Epithelial cell of esophagus (primary cell): ENCODE results near the gene MAP3K19.
A peak's percentile ranks its signal among the peaks of the same experiment; 100 is the strongest.

Source experiments
- DNase-seq: peaks from one replicate; pipeline ENCODE4 v3.0.0; 2010; ENCODE audit warnings: low read depth
- H3K4me3 ChIP-seq: 2 replicates; pipeline ENCODE4 v1.5.1; 2011; ENCODE audit warnings: mild to moderate bottlenecking, low read length, control low read depth
- TF ChIP-seq, protein P1 (sequence below): IDR thresholded peaks from 2 replicates; pipeline ENCODE4 v1.5.1; 2011; ENCODE audit warnings: low read depth, mild to moderate bottlenecking, low read length, control low read depth, inconsistent platforms; ENCODE audit not compliant: insufficient read depth; ENCODE audit errors: missing control alignments

MAP3K19 gene

DNA sequence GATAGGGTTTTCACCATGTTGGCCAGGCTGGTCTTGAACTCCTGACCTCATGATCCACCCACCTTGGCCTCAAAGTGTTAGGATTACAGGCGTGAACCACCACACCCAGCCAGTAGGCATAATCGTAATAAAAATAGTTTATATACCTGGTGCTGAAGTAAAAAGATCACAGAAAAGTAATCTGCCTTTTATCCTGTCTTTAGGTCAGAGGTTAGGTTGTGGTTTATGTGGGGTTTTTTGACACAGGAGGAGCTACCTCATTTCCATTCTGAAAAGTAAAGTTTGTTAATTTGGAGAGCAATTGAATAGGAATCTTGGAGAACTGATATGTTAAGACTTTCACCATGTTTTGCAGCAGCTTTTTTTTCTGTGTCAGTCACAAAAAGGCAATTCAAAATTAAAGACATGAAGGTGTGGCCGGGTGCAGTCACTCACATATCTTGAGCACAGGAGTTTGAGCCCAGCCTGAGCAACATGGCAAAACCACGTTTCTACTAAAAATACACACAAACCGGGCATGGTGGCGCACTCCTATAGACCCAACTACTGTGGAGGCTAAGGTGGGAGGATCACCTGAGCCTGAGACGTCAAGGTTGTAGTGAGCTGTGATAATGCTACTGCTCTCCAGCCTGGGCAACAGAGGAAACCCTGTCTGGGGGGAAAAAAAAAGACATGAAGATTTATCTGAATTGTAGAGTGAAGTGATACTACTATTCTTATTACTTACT, 97.1 kb downstream of the MAP3K19 start:
- H3K4me3 ChIP-seq, result no peak overlapping the region
- TF ChIP-seq, protein P1, sequence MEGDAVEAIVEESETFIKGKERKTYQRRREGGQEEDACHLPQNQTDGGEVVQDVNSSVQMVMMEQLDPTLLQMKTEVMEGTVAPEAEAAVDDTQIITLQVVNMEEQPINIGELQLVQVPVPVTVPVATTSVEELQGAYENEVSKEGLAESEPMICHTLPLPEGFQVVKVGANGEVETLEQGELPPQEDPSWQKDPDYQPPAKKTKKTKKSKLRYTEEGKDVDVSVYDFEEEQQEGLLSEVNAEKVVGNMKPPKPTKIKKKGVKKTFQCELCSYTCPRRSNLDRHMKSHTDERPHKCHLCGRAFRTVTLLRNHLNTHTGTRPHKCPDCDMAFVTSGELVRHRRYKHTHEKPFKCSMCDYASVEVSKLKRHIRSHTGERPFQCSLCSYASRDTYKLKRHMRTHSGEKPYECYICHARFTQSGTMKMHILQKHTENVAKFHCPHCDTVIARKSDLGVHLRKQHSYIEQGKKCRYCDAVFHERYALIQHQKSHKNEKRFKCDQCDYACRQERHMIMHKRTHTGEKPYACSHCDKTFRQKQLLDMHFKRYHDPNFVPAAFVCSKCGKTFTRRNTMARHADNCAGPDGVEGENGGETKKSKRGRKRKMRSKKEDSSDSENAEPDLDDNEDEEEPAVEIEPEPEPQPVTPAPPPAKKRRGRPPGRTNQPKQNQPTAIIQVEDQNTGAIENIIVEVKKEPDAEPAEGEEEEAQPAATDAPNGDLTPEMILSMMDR, result no peak
- DNase-seq, result no peak

DNA sequence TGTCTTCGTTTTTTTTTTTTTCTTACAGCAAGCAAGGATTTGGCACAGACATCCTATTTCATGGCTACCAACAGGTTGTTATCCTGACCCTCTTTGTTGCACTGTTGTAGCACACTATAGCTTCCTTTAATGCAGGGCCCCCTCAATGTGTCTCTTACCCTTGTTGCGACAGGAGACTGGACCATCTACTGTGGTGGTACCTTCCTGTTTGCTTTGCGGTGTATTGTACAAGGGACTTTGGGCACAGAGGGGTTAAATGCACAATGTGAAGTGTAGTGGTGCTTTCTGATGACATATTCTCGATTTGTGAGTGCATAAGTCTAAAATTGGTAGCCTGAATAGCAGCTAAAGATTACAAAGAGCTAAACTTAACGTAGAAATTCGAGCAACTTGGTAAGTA, 101.2 kb downstream of the MAP3K19 start:
- TF ChIP-seq, protein P1, result no peak
- DNase-seq, result no peak
- H3K4me3 ChIP-seq, result no peak overlapping the region

DNA sequence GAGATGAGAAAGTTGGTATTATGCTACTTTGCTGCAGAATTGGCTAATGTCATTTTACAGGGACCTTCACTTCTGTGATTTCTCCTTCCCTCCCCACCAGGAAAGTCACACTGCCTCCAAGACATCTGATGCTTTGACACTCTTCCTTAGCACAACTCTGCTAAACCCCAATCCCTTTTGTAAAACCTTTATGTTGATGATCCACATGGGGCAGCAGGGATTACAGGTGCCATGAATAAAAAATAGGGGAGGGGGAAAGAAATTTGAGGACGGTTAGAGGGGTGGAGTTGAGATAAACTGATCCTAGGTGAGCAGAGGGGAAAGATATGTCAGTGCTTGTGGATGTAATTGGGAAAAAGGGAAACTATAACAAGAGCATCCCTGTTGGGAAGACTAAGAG, 102.3 kb downstream of the MAP3K19 start:
- TF ChIP-seq, protein P1, result no peak
- H3K4me3 ChIP-seq, result no peak overlapping the region
- DNase-seq, result no peak

DNA sequence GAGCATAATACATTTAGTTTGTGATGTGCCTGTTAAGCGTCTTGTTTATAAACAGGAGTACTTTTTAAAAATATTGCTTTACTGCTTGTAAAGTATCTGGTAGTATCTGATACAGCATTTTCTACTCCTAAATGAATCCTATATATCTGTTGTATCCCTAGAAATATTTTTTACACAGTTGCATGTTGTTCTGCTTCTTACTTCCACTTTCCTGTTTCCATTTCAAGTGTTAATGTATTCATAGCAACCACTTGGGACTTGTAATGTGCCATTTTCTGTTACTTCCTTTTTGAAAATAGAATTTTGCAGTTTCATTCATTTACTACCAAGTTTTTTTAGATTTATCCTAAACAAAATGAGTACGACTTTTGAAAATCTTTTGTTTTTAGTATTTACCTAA, 103.7 kb downstream of the MAP3K19 start:
- TF ChIP-seq, protein P1, result no peak
- no peak overlapping the region for H3K4me3 ChIP-seq
- DNase-seq, result no peak

DNA sequence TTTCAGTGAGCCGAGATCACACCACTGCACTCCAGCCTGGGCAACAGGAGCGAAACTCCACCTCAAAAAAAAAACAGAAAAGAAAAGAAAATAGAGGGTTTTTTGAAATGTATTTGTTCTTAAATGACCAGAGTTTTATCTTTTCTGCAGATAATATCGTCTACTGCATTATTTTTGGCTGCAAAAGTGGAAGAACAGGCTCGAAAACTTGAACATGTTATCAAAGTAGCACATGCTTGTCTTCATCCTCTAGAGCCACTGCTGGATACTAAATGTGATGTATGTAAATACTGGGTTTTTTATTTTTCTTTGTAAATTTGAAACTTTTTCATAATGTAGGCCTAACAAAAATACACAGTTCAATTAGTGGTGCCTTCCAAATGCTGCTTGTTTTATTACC, 110.6 kb downstream of the MAP3K19 start:
- no peak for DNase-seq
- H3K4me3 ChIP-seq, result no peak overlapping the region
- TF ChIP-seq, protein P1, result no peak

DNA sequence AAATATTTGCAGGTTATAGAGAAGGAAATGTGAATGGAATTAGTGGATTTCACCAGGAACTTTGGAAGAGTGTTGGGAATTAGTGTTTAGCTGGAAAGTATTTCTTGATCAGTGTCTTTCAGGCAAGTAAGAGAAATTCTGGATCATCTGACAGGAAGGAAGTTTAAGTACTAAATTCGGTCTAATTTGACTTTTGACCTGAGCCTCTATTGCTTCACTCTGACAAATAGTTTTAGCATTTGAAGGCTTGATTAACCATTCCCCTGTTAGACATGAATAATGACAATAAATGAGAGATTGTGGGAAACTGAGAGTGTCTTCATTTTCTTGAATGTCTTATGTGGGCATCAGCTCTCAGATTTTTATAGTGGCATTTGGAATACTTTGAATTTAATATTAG, 112.6 kb downstream of the MAP3K19 start:
- peak; percentile 14 for DNase-seq
- TF ChIP-seq, protein P1, result no peak
- H3K4me3 ChIP-seq, result no peak overlapping the region

DNA sequence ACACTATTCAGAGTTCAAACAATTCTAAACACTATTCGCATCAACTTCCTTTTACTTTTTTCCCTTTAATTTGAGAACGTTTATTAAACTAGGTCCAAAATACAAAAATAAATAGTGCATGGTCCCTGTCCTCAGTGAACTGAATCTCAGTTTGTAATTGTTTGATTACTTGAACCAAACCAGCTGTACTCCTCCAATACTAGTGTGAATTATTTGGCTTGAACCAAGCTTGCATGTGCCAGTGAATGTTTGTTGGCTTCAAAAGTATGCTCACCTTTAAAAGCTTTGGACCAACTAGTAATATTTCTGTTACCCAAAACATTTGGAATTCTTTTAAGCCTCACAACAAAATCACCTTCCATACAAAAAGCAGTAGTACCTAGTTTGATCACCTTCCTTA, 113.1 kb downstream of the MAP3K19 start:
- DNase-seq, result no peak
- TF ChIP-seq, protein P1, result no peak
- no peak overlapping the region for H3K4me3 ChIP-seq
